Hepatocyte (in vitro differentiated cells): ENCODE results near the gene CBR1.

Experiments
- CTCF ChIP-seq: fragments of 200-600 bp; sonication (generic); IDR thresholded peaks from 2 replicates; pipeline ENCODE4 v1.5.1; 2016; ENCODE audit warnings: antibody characterized with exemption, mild to moderate bottlenecking; ENCODE audit not compliant: poor library complexity
- EZH2 ChIP-seq: fragments of 200-600 bp; sonication (generic); IDR thresholded peaks from 2 replicates; pipeline ENCODE4 v1.6.1; 2016; ENCODE audit warnings: antibody characterized with exemption, mild to moderate bottlenecking, borderline replicate concordance
- EZH2phosphoT487 ChIP-seq: fragments of 200-600 bp; sonication (generic); IDR thresholded peaks from one replicate; pipeline ENCODE4 v1.6.1; 2018; ENCODE audit warnings: antibody characterized with exemption, mild to moderate bottlenecking, low read depth, moderate library complexity; ENCODE audit not compliant: unreplicated experiment, severe bottlenecking

- TF ChIP-seq CTCF (no peak), EZH2phosphoT487 (no peak), EZH2 (no peak)
Observed at GRCh38 chr21:36024782-36025181, 45.0 kb upstream of the CBR1 start.
